Epithelial cell of proximal tubule (primary cell): ENCODE data around the gene RXRA. TPM values are rescaled to one million over a fixed set of nuclear protein-coding genes. Genes with fewer than 3 reads are reported as not detected.

Source experiments
- DNase-seq: peaks from one replicate; pipeline ENCODE4 v3.0.0-alpha.2; 2011; ENCODE audit warnings: low read depth
- H3K4me3 ChIP-seq: 2 replicates; pipeline ENCODE4 v1.5.1; 2011; ENCODE audit warnings: low read depth, mild to moderate bottlenecking, low read length
- total RNA-seq: library from RNA; depleted of rRNA; stranded (reverse); fragments of >200 nt; gene quantifications from 2 replicates; pipeline ENCODE4 v1.2.3, GENCODE V29; 2015
- TF ChIP-seq, protein P1 (sequence below): conservative IDR thresholded peaks from 2 replicates; pipeline ENCODE4 v1.5.1; 2012; ENCODE audit warnings: low read depth, mild to moderate bottlenecking, low read length

Gene RXRA
- total RNA-seq, 1 donor from 2014 or later: 8.4 TPM

DNA sequence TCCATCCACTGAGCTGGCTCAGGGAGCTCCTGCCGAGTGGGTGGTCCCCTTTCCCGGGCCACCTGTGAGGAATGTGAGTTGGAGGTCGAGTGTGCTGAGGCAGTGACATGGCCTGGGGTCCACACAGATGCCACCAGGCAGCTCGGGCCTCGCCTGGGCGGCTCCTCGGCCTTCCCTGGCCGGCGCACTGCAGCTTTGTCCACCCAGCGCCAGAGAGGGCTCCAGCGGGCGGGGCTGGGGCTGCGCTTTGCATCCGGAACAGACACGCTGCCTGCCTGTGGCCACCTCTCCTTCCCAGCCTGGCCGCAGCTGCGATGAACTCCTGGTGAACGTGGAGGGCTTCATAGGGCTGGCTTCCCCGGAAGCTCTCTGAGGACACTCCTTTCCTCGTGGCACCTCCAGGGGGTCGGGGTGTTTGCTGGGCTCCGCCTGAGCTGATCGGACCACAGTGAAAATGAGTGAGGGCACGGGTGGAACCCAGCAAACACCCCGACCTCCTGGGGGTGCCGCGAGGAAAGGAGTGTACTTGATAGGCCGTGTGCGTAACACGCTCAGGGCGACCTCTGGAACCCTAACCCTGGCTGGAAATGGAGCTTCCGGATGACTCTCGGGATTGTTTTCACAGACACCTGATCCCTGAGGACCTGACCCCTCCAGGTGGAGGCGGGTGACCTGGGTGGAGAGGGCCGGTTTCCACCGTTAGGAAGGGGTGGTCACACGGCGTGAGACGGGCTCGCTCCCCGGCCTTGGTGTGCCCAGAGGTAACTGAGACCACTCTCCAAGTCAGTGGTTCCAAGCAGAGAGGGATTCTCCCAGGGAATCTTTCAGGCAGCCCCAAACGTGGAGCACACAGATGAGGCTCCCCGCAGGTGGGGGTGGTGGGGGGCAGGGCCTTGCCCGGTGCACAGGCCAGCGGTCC, 31.8 kb upstream of the RXRA start:
- TF ChIP-seq, protein P1, sequence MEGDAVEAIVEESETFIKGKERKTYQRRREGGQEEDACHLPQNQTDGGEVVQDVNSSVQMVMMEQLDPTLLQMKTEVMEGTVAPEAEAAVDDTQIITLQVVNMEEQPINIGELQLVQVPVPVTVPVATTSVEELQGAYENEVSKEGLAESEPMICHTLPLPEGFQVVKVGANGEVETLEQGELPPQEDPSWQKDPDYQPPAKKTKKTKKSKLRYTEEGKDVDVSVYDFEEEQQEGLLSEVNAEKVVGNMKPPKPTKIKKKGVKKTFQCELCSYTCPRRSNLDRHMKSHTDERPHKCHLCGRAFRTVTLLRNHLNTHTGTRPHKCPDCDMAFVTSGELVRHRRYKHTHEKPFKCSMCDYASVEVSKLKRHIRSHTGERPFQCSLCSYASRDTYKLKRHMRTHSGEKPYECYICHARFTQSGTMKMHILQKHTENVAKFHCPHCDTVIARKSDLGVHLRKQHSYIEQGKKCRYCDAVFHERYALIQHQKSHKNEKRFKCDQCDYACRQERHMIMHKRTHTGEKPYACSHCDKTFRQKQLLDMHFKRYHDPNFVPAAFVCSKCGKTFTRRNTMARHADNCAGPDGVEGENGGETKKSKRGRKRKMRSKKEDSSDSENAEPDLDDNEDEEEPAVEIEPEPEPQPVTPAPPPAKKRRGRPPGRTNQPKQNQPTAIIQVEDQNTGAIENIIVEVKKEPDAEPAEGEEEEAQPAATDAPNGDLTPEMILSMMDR: no peak
- DNase-seq: no peak

DNA sequence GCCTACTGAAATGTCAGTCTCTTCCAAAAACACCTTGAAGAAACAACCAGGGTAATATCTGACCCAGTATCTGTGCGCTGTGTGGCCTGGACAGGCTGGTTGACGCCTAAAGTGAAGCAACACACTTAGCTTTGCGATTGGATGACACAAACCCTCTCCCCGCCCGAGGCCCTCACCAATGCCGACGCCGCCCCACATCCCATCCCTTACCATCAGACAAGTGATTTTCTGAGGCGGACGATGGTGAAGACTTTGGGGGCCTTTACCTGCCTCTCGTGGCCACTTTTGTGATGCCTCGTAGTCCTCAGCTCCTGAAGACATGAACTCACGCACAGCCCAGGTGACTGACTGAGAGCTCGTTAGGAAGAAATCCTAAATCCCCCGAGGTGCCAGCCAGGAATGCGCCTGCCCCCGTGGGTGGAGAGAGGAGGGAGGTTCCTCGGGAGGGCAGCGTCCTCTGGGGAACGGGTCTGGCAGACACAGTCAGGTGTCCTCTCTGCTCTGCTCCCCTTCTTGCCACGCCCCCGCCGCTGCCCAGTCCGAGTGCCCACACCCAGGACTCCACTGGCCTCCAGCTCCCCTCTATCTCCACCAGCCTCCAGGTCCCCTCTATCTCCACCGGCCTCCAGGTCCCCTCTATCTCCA, 31.0 kb upstream of the RXRA start:
- no peak overlapping the region for H3K4me3 ChIP-seq
- TF ChIP-seq, protein P1: no peak
- DNase-seq: no peak

More for the DNA sequence above, 31.8 kb upstream of the RXRA start:
- no peak overlapping the region for H3K4me3 ChIP-seq

DNA sequence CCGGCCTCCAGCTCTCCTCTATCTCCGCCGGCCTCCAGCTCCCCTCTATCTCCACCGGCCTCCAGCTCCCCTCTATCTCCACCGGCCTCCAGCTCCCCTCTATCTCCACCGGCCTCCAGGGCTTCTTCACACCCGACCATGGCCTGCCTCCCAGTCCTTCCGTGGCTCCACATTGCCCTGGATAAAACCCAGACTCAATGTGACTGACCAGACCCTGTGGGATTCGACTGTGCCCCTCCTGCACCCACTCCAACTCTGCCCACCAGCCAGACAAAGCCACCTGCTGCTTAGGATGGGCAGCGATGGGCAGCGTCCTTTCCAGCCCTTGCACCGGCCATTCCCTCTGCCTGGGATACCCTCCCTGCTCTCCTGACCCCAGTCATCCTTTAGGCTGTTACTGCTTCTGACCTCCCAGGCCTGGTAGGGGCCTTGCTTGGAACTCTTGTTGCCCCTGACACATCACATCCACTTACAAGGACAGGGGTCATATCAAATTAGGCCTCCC, 30.5 kb upstream of the RXRA start:
- no peak overlapping the region for H3K4me3 ChIP-seq
- TF ChIP-seq, protein P1: no peak
- DNase-seq: no peak

DNA sequence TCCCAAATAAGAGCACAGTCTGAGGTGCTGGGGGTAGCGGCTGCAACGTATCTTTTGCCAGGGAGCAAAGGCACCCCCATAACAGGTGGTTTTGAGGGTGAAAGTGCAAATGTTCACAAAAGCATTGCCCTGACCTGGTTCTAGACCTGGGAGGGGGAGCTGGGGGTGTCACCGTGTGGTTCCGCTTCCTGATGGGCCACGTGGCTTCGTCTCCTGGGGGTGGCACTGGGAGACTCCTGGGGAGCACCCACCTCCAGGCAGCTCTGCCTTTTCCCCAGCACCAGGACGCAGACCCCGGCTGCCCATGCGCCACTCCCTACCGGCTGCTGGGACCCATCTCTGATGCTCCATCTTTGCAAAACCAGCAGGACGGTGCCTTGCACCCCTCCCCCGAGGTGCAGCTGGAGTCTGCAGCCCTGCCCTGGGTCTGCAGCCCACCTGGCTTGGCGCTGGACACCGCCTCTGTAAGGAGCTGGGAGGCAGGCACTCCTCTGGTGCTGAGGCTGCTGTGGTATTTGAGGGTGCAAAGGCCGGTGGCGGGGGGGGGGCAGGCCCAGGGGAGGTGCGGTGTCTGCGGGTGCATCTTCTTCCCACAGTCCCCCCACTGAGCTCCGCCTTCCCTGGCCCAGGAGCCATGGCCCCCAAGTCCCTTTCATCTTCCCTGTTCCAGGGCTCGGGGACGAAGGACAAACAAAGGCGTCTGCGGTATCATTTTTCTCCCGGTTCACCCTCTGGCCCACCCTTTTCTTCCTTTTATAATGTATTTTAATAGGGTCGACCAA, 29.8 kb upstream of the RXRA start:
- no peak for DNase-seq
- TF ChIP-seq, protein P1: no peak
- no peak overlapping the region for H3K4me3 ChIP-seq

DNA sequence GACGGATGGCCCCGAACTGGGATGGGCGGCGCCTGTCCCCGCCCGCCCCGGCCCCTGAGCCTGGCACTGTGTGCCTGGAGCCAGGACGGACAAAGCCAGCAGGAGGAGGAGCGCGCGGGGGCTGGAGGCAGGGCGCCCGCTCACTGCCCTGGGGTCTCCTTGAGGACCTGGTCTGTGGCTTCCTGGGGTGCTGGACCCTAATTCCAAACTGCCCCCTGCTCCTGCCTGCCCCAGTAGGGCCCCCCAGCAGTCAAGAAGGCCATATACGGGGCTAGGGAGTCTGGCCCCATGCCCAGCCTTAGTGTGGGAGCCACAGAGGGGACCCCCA, 29.2 kb upstream of the RXRA start:
- H3K4me3 ChIP-seq: no peak overlapping the region
- DNase-seq: no peak
- TF ChIP-seq, protein P1: no peak

DNA sequence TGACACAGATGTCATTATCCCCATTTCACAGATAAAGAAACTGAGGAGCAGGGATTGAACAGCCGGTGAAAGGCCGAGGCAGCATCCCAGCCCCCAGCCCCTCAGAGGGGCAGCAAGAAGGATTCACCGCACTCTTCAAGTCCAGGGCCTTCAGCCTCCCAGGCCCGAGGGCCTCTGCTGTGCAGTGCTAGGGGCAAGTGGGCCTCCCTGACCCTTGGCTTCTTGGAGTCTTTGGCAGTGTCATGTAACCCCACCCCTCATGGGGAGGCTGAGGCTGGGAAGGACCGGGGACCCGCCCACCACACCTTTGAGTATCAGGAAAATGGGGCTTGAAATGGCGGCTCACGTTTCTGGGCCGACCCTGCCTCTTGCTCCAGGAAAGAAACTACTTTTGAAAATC, 28.7 kb upstream of the RXRA start:
- no peak overlapping the region for H3K4me3 ChIP-seq
- DNase-seq: no peak
- TF ChIP-seq, protein P1: no peak
